H9 (cell line): ENCODE measurements around the gene GALNT17. TPM values are rescaled to one million over a fixed set of nuclear protein-coding genes. Genes with fewer than 3 reads are reported as not detected.

Experiments
- DNase-seq: peaks from one replicate; pipeline ENCODE4 v3.0.0-alpha.2; 2017
- H2AFZ ChIP-seq: one replicate; pipeline ENCODE4 v1.6.1; 2013; ENCODE audit warnings: mild to moderate bottlenecking, low read length, control low read depth, moderate library complexity
- H2AK5ac ChIP-seq: 2 replicates; pipeline ENCODE4 v1.6.1; 2013; ENCODE audit warnings: low read length, control low read depth, mixed read lengths; ENCODE audit not compliant: insufficient read length
- H2BK120ac ChIP-seq: one replicate; pipeline ENCODE4 v1.6.1; 2013; ENCODE audit warnings: low read depth, mild to moderate bottlenecking, low read length, control low read depth, inconsistent platforms; ENCODE audit not compliant: poor library complexity, severe bottlenecking
- H2BK12ac ChIP-seq: 2 replicates; pipeline ENCODE4 v1.6.1; 2013; ENCODE audit warnings: low read length, control low read depth, mixed read lengths, low read depth; ENCODE audit not compliant: insufficient read length
- H2BK15ac ChIP-seq: 2 replicates; pipeline ENCODE4 v1.6.1; 2013; ENCODE audit warnings: low read depth, low read length, control low read depth
- H2BK20ac ChIP-seq: one replicate; pipeline ENCODE4 v1.6.1; 2013; ENCODE audit warnings: low read depth, mild to moderate bottlenecking, low read length, control low read depth, inconsistent platforms; ENCODE audit not compliant: poor library complexity, severe bottlenecking
- H2BK5ac ChIP-seq: 2 replicates; pipeline ENCODE4 v1.6.1; 2013; ENCODE audit warnings: low read length, control low read depth, mixed read lengths; ENCODE audit not compliant: insufficient read length
- H3K14ac ChIP-seq: 2 replicates; pipeline ENCODE4 v1.6.1; 2013; ENCODE audit warnings: low read length, control low read depth; ENCODE audit not compliant: insufficient read depth
- H3K18ac ChIP-seq: 2 replicates; pipeline ENCODE4 v1.6.1; 2013; ENCODE audit warnings: low read depth, mild to moderate bottlenecking, mixed read lengths, low read length, control low read depth; ENCODE audit not compliant: insufficient read length
- H3K23ac ChIP-seq: 2 replicates; pipeline ENCODE4 v1.6.1; 2013; ENCODE audit warnings: low read length, control low read depth, mixed read lengths, low read depth; ENCODE audit not compliant: insufficient read length
- H3K23me2 ChIP-seq: 2 replicates; pipeline ENCODE4 v1.6.1; 2013; ENCODE audit warnings: low read depth, mild to moderate bottlenecking, mixed read lengths, low read length, control low read depth; ENCODE audit not compliant: insufficient read length, poor library complexity, severe bottlenecking
- H3K27ac ChIP-seq: 2 replicates; pipeline ENCODE4 v1.5.1; 2013; ENCODE audit warnings: low read length, control low read depth, mixed read lengths, low read depth; ENCODE audit not compliant: insufficient read length
- H3K27me3 ChIP-seq: 2 replicates; pipeline ENCODE4 v1.6.1; 2013; ENCODE audit warnings: low read length, control low read depth, inconsistent platforms; ENCODE audit not compliant: insufficient read depth
- H3K4ac ChIP-seq: 2 replicates; pipeline ENCODE4 v1.6.1; 2013; ENCODE audit warnings: low read depth, mild to moderate bottlenecking, control low read depth, inconsistent platforms, low read length, moderate library complexity
- H3K4me1 ChIP-seq: 2 replicates; pipeline ENCODE4 v1.6.1; 2013; ENCODE audit warnings: low read length, control low read depth, inconsistent platforms; ENCODE audit not compliant: insufficient read depth
- H3K4me2 ChIP-seq: 2 replicates; pipeline ENCODE4 v1.6.1; 2013; ENCODE audit warnings: low read length, control low read depth, mixed read lengths; ENCODE audit not compliant: insufficient read length, insufficient read depth
- H3K56ac ChIP-seq: 2 replicates; pipeline ENCODE4 v1.6.1; 2013; ENCODE audit warnings: low read depth, mild to moderate bottlenecking, mixed read lengths, low read length, control low read depth; ENCODE audit not compliant: insufficient read length
- H3K79me1 ChIP-seq: 2 replicates; pipeline ENCODE4 v1.6.1; 2013; ENCODE audit warnings: low read depth, mild to moderate bottlenecking, moderate library complexity, low read length, control low read depth, inconsistent platforms; ENCODE audit not compliant: insufficient read depth, poor library complexity, severe bottlenecking
- H3K79me2 ChIP-seq: 2 replicates; pipeline ENCODE4 v1.6.1; 2013; ENCODE audit warnings: low read length, control low read depth, inconsistent platforms; ENCODE audit not compliant: insufficient read depth
- H3K9ac ChIP-seq: 2 replicates; pipeline ENCODE4 v1.6.1; 2013; ENCODE audit warnings: low read length, control low read depth, mixed read lengths; ENCODE audit not compliant: insufficient read length; ENCODE audit errors: extremely low read depth
- H3K9me3 ChIP-seq: one replicate; pipeline ENCODE4 v1.6.1; 2013; ENCODE audit warnings: low read depth, low read length, inconsistent platforms; ENCODE audit not compliant: control insufficient read depth
- H3T11ph ChIP-seq: one replicate; pipeline ENCODE4 v1.6.1; 2013; ENCODE audit warnings: mild to moderate bottlenecking, low read length, control low read depth, inconsistent platforms
- H4K20me1 ChIP-seq: one replicate; pipeline ENCODE4 v1.6.1; 2013; ENCODE audit not compliant: control insufficient read depth, insufficient read length, insufficient read depth
- H4K5ac ChIP-seq: 2 replicates; pipeline ENCODE4 v1.6.1; 2013; ENCODE audit warnings: low read depth, mild to moderate bottlenecking, mixed read lengths, low read length, control low read depth; ENCODE audit not compliant: insufficient read length
- H4K8ac ChIP-seq: replicated peaks from 2 replicates; pipeline ENCODE4 v1.6.1; 2013; ENCODE audit warnings: low read length, control low read depth, mixed read lengths, low read depth; ENCODE audit not compliant: insufficient read length
- H4K91ac ChIP-seq: 2 replicates; pipeline ENCODE4 v1.6.1; 2013; ENCODE audit warnings: low read depth, mild to moderate bottlenecking, moderate library complexity, mixed read lengths, low read length, control low read depth; ENCODE audit not compliant: insufficient read length
- H3K27ac Mint-ChIP-seq, 3 experiments: 2 replicates in 2 of 3; 3 replicates in 1 of 3; pipeline ENCODE4 v1.8.0; 2020 to 2021; ENCODE audit warnings: mixed read lengths in 3 of 3, mild to moderate bottlenecking in 1 of 3, moderate library complexity in 1 of 3
- H3K27me3 Mint-ChIP-seq: 2 replicates; pipeline ENCODE4 v1.8.0; 2021; ENCODE audit warnings: low read depth, mild to moderate bottlenecking, moderate library complexity, mixed read lengths
- H3K36me3 Mint-ChIP-seq, 3 experiments: 2 replicates in 2 of 3; 3 replicates in 1 of 3; pipeline ENCODE4 v1.8.0; 2020 to 2021; ENCODE audit warnings: low read depth in 3 of 3, mixed read lengths in 3 of 3; ENCODE audit not compliant: insufficient read depth in 1 of 3
- H3K4me1 Mint-ChIP-seq, 2 experiments: 2 replicates each; pipeline ENCODE4 v1.8.0; 2020; ENCODE audit warnings: mixed read lengths in 2 of 2
- H3K4me3 Mint-ChIP-seq, 2 experiments: 2 replicates in 1 of 2; 3 replicates in 1 of 2; pipeline ENCODE4 v1.8.0; 2020 to 2021; ENCODE audit warnings: mild to moderate bottlenecking in 2 of 2, mixed read lengths in 2 of 2, moderate library complexity in 1 of 2
- H3K9me3 Mint-ChIP-seq, 2 experiments: 2 replicates in 1 of 2; 3 replicates in 1 of 2; pipeline ENCODE4 v1.8.0; 2020; ENCODE audit warnings: mild to moderate bottlenecking in 2 of 2, mixed read lengths in 2 of 2, moderate library complexity in 1 of 2
- CTCF ChIP-seq: fragments of 200-600 bp; sonication (generic); conservative IDR thresholded peaks from 3 replicates; pipeline ENCODE4 v1.8.0; 2021; ENCODE audit warnings: antibody characterized with exemption, mild to moderate bottlenecking
- WGBS: extraction: QIAGEN DNeasy Blood & Tissue Kit; methylation state at CpG from one replicate; pipeline ENCODE4 v1.1.7; 2013; ENCODE audit warnings: missing lambda C conversion rate, low lambda C conversion rate, mixed read lengths; ENCODE audit not compliant: insufficient read length; ENCODE audit errors: extremely low coverage; 5-methylcytosine and 5-hydroxymethylcytosine counted together
- total RNA-seq: library from RNA; stranded (reverse); gene quantifications from 2 replicates; pipeline ENCODE4 v1.2.1, GENCODE V29; 2021

GALNT17 gene
- total RNA-seq, 1 experiment from 2014 or later, result 43.2 TPM

- no peaks in the 10 kb centered on the region for H3K79me1 ChIP-seq
- H3K4ac ChIP-seq, result no peak overlapping the region
- Mint-ChIP-seq H3K36me3 (peaks cover 9 to 32% (median 23%) of the 10 kb centered on the region in 3 experiments; a peak in 6 of 7 replicates), H3K4me1 (peaks cover 11 to 16% of the 10 kb centered on the region in 2 experiments), H3K27ac (peak overlapping the region; percentile 26 to 36 (median 27); a peak in 3 of 7 replicates), H3K4me3 (no peak overlapping the region), H3K27me3 (no peaks in the 10 kb centered on the region), H3K9me3 (no peaks in the 10 kb centered on the region)
- TF ChIP-seq CTCF, result no peak
- no peaks in the 10 kb centered on the region for H3K23me2 ChIP-seq
- no peak overlapping the region for H3K23ac ChIP-seq
- H4K8ac ChIP-seq, result no peak overlapping the region
- no peak overlapping the region for H3T11ph ChIP-seq
- no peak overlapping the region for H2BK5ac ChIP-seq
- H2AFZ ChIP-seq, result no peak overlapping the region
- H4K20me1 ChIP-seq, result no peaks in the 10 kb centered on the region
- H3K27ac ChIP-seq, result no peak overlapping the region
- no peak overlapping the region for H2BK12ac ChIP-seq
- no peaks in the 10 kb centered on the region; the same call in 1 of the 2 replicates for H3K4me1 ChIP-seq
- no peak overlapping the region for H3K56ac ChIP-seq
- no peaks in the 10 kb centered on the region for H3K27me3 ChIP-seq
- no peak overlapping the region for H2BK20ac ChIP-seq
- H3K9me3 ChIP-seq, result no peaks in the 10 kb centered on the region
- no peak overlapping the region for H2BK15ac ChIP-seq
- no peak for DNase-seq
- H2AK5ac ChIP-seq, result no peak overlapping the region
- H2BK120ac ChIP-seq, result no peak overlapping the region
- H3K4me2 ChIP-seq, result no peak overlapping the region
- no peaks in the 10 kb centered on the region for H3K79me2 ChIP-seq
- H4K5ac ChIP-seq, result no peak overlapping the region
- H3K9ac ChIP-seq, result no peak overlapping the region
- no peak overlapping the region for H3K14ac ChIP-seq
- no peak overlapping the region for H4K91ac ChIP-seq
- peak overlapping the region; percentile 36 for H3K18ac ChIP-seq
- WGBS, result no CpG with 5 or more reads among the region's 3 CpGs
Measured at GRCh38 chr7:71485586-71485985, 353.6 kb downstream of the GALNT17 start.
